Hindlimb muscle (tissue), 1 donor: ENCODE measurements around the gene DNALI1. TPM values are rescaled to one million over a fixed set of nuclear protein-coding genes. Genes with fewer than 3 reads are reported as not detected.
A peak's percentile ranks its signal among the peaks of the same experiment; 100 is the strongest.
"Not testable (repeated sequence)": the region's sequence is repeated elsewhere in the genome, so short reads cannot be mapped to it uniquely, and the experiment has no call there.

ENCODE experiments used
- DNase-seq: peaks from one replicate; pipeline ENCODE4 v3.0.0-alpha.2; 2013
- polyA plus RNA-seq: library from polyadenylated mRNA; unstranded; fragments of 120-200 nt; gene quantifications from one replicate; pipeline ENCODE4 v1.2.1, GENCODE V29; 2013; ENCODE audit not compliant: insufficient read length

The DNALI1 gene
- polyA plus RNA-seq, 1 donor: 9.7 TPM

GRCh38 chr1:37557402-37557801 lies 662 bp downstream of the DNALI1 start:
- no peak for DNase-seq

- DNase-seq: no peak
Measured at GRCh38 chr1:37558411-37558810, 1.7 kb downstream of the DNALI1 start.

GRCh38 chr1:37559080-37559479 lies 2.3 kb downstream of the DNALI1 start:
- no peak for DNase-seq

GRCh38 chr1:37559957-37560379 lies 3.2 kb downstream of the DNALI1 start:
- not testable (repeated sequence) for DNase-seq

GRCh38 chr1:37560401-37561132 lies 3.8 kb downstream of the DNALI1 start:
- DNase-seq: no peak

- no peak for DNase-seq
Measured at GRCh38 chr1:37561133-37562132, 4.7 kb downstream of the DNALI1 start.

- no peak for DNase-seq
Measured at GRCh38 chr1:37562984-37563383, 6.2 kb downstream of the DNALI1 start.

- DNase-seq: no peak
Measured at GRCh38 chr1:37564892-37565291, 8.2 kb downstream of the DNALI1 start.

GRCh38 chr1:37567023-37567422 lies 10.3 kb downstream of the DNALI1 start:
- DNase-seq: no peak

- no peak for DNase-seq
Measured at GRCh38 chr1:37570528-37571334, 14.0 kb downstream of the DNALI1 start.

- DNase-seq: no peak
Measured at GRCh38 chr1:37574834-37575480, 18.2 kb downstream of the DNALI1 start.

- DNase-seq: no peak
Measured at GRCh38 chr1:37575692-37576091, 19.0 kb downstream of the DNALI1 start.

- DNase-seq: not testable (repeated sequence)
Measured at GRCh38 chr1:37584544-37584943, 27.8 kb downstream of the DNALI1 start.

- DNase-seq: no peak
Measured at GRCh38 chr1:37588939-37589338, 32.2 kb downstream of the DNALI1 start.

- no peak for DNase-seq
Measured at GRCh38 chr1:37593726-37594125, 37.0 kb downstream of the DNALI1 start.

GRCh38 chr1:37595440-37596181 lies 38.9 kb downstream of the DNALI1 start, which contains the start of gene GNL2:
TSS of gene GNL2 (minus strand) at chr1:37595937. CDS start at chr1:37595822, 115 bp downstream.
- peak; percentile 99 for DNase-seq

GRCh38 chr1:37596182-37596667 lies 39.5 kb downstream of the DNALI1 start:
- DNase-seq: no peak

GRCh38 chr1:37599940-37600339 lies 43.2 kb downstream of the DNALI1 start:
- no peak for DNase-seq

- DNase-seq: no peak
Measured at GRCh38 chr1:37601441-37601840, 44.7 kb downstream of the DNALI1 start.

GRCh38 chr1:37602750-37603694 lies 46.3 kb downstream of the DNALI1 start:
- no peak for DNase-seq
